Measurements from ENCODE around the gene PSMB5. TPM values are rescaled to one million over a fixed set of nuclear protein-coding genes. Genes with fewer than 3 reads are reported as not detected.
A peak's percentile ranks its signal among the peaks of the same experiment; 100 is the strongest.

Gene PSMB5
- total RNA-seq, 1 experiment from 2014 or later, result 67.1 TPM

DNA sequence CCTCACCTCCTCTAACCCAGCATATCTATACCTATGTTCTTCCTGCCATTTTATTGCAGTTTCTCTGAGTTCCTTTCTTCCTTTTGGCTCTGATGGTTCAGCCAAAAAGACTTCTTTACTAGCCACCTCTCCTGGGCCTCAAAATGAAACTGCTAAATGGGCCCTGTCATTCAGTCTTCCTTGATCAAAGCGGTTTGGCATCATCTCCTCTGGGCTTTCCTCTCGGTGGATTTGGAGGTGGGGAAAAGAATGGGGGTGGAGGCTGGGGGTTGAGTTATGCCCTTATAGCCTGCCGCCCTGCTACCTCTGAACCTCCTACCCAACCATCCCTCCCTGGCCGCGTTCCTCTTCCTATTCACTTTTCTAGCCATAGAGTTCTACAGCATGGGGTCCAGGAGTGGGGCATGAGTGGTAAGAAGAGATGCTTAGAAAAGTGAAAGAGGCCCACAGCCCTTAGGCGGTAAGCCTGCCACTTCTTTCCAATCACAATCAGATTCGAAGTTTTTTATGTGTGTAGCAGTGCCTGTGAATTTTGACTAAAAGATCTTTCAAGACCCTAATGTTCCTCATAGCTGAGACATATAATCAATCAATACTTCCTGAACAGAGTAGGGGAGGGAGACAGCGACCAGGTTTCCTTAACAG lies 54.8 kb downstream of the PSMB5 start:
- Histone ChIP-seq H3K27me3 (ENCODE audit: low read length) (no peaks in the 10 kb centered on the region), H3K4me2 (ENCODE audit: low read depth, low read length, poor library complexity, severe bottlenecking) (no peak overlapping the region), H3K4me3 (ENCODE audit: low read length) (no peak overlapping the region), H3K36me3 (ENCODE audit: insufficient read depth, low read length) (no peaks in the 10 kb centered on the region), H2AFZ (ENCODE audit: low read length) (no peak overlapping the region), H3K9me3 (ENCODE audit: low read length) (no peaks in the 10 kb centered on the region), H3K27ac (ENCODE audit: low read length) (no peak overlapping the region), H4K20me1 (ENCODE audit: insufficient read depth, low read depth, low read length) (no peaks in the 10 kb centered on the region; the same call in 1 of the 2 replicates), H3K9ac (ENCODE audit: low read length) (no peak overlapping the region), H3K9me2 (replicated peaks; ENCODE audit: insufficient read depth, low read length) (no peaks in the 10 kb centered on the region), H3K4me1 (ENCODE audit: low read length) (peaks cover 15% of the 10 kb centered on the region), H3K79me2 (ENCODE audit: low read length) (no peaks in the 10 kb centered on the region)
- no peak for DNase-seq

DNA sequence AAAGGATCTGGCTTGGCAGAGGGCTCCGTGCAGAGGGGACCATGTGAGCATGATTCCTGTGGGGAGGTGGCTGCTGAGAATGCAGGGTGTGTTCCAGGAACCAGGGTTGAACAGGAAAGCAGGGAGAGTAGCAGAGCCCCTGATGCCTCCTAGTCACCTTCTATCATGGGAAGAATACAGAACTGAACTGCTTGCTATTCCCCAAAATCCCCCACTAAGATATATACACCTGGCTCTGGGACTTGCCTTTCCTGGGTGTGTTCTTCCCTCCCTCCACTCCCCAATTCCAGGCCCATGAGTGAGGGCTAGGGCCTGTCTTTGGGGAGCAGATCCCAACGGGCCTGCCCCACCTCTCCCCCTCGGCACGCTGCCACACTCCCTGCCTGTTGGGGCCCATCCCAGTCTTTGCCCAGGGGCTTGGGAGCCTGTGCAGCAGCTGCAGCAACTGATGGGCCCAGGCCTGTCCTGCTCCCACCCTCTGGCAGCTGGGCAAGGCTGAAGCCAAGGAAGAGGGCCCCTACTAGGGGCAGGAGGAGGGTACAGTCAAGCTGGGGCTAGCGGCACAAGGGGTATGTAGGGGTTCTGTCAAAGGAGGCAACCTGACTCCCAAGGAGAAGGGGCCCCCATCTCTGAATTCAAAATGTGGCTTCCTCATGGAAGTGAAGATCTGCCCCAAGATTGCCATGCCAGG lies 55.6 kb downstream of the PSMB5 start:
- H3K4me2 ChIP-seq (ENCODE audit: low read depth, low read length, poor library complexity, severe bottlenecking), result no peak overlapping the region
- H3K4me3 ChIP-seq (ENCODE audit: low read length), result no peak overlapping the region

DNA sequence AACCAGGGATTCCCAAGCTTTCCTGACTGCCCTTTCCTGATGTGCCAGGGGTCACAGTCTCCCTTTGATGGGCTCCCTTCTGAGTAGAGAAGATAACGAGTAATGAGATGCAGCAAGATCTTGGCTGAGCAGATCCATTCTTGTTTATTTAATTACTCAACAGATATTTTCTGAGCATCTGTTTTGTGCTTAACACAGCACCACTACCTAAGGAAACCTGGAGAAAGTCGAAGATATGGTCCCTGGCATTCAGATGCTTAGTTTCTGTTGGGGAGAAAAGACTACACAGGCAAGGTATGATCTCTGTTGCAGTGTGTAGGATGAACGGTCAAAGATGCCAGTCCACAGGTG lies 56.2 kb downstream of the PSMB5 start:
- H3K27ac ChIP-seq (ENCODE audit: low read length), result no peak overlapping the region
- no peaks in the 10 kb centered on the region for H3K27me3 ChIP-seq (ENCODE audit: low read length)
- H2AFZ ChIP-seq (ENCODE audit: low read length), result no peak overlapping the region
- H3K36me3 ChIP-seq (ENCODE audit: insufficient read depth, low read length), result no peaks in the 10 kb centered on the region
- H3K79me2 ChIP-seq (ENCODE audit: low read length), result no peaks in the 10 kb centered on the region
- DNase-seq, result no peak
- H4K20me1 ChIP-seq (ENCODE audit: insufficient read depth, low read depth, low read length), result peaks cover 3% of the 10 kb centered on the region; the same call in 1 of the 2 replicates
- peaks cover 15% of the 10 kb centered on the region for H3K4me1 ChIP-seq (ENCODE audit: low read length)
- H3K9me2 ChIP-seq (replicated peaks; ENCODE audit: insufficient read depth, low read length), result no peaks in the 10 kb centered on the region
- H3K9me3 ChIP-seq (ENCODE audit: low read length), result no peaks in the 10 kb centered on the region
- no peak overlapping the region for H3K9ac ChIP-seq (ENCODE audit: low read length)
- H3K4me2 ChIP-seq (ENCODE audit: low read depth, low read length, poor library complexity, severe bottlenecking), result no peak overlapping the region
- H3K4me3 ChIP-seq (ENCODE audit: low read length), result no peak overlapping the region

More for the DNA sequence above, 55.6 kb downstream of the PSMB5 start:
- H3K36me3 ChIP-seq (ENCODE audit: insufficient read depth, low read length), result no peaks in the 10 kb centered on the region
- no peak for DNase-seq
- no peak overlapping the region for H2AFZ ChIP-seq (ENCODE audit: low read length)
- H3K4me1 ChIP-seq (ENCODE audit: low read length), result peaks cover 15% of the 10 kb centered on the region
- no peaks in the 10 kb centered on the region for H3K9me3 ChIP-seq (ENCODE audit: low read length)
- peaks cover under 1% of the 10 kb centered on the region; the same call in 1 of the 2 replicates for H4K20me1 ChIP-seq (ENCODE audit: insufficient read depth, low read depth, low read length)
- no peaks in the 10 kb centered on the region for H3K27me3 ChIP-seq (ENCODE audit: low read length)
- H3K9ac ChIP-seq (ENCODE audit: low read length), result no peak overlapping the region
- H3K27ac ChIP-seq (ENCODE audit: low read length), result no peak overlapping the region
- no peaks in the 10 kb centered on the region for H3K79me2 ChIP-seq (ENCODE audit: low read length)
- no peaks in the 10 kb centered on the region for H3K9me2 ChIP-seq (replicated peaks; ENCODE audit: insufficient read depth, low read length)

DNA sequence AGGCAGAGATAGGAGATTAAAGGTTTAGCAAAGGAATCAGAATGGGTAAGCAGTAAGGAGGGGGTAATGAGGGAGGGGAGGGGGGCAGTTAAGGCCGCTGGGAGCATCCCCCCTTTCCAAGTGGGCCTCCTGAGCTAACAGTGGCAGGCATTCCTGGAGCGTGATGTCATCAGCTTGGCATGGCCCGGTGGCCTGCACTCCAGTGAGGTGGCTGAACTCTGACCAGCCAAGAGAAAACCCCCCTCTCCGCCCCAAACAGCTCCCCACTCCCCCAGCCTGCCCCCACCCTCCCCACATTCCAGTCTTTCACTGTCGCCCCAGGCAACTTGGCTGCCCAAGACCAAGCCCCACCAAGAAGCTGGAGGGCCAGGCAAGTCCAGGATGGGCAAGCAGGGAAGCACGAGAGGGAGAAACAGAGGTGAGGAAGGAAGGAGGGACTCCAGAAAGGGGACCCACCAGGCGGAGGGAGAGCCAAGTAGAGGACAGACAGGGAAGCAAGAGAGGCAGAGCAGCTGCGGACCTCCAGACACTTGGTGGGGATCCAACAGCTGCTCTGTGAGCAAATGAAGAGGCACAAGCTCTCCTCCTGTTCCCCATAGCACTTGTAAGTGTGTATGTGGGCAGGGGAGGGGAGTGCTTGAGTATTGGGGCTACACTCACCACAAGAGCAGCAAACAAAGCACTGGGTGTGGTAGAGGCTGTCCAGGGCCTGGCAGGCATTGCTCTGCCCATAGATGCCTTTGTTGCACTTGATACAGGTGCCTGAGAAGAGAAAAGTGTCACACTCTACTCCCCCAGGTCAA lies 56.8 kb downstream of the PSMB5 start:
- Histone ChIP-seq H3K9me3 (ENCODE audit: low read length) (no peaks in the 10 kb centered on the region), H4K20me1 (ENCODE audit: insufficient read depth, low read depth, low read length) (peaks cover 3% of the 10 kb centered on the region; the same call in 1 of the 2 replicates), H3K4me2 (ENCODE audit: low read depth, low read length, poor library complexity, severe bottlenecking) (no peak overlapping the region), H3K79me2 (ENCODE audit: low read length) (no peaks in the 10 kb centered on the region), H3K4me1 (ENCODE audit: low read length) (peaks cover 15% of the 10 kb centered on the region), H3K27ac (ENCODE audit: low read length) (no peak overlapping the region), H2AFZ (ENCODE audit: low read length) (no peak overlapping the region), H3K9ac (ENCODE audit: low read length) (no peak overlapping the region), H3K4me3 (ENCODE audit: low read length) (no peak overlapping the region), H3K36me3 (ENCODE audit: insufficient read depth, low read length) (no peaks in the 10 kb centered on the region), H3K27me3 (ENCODE audit: low read length) (no peaks in the 10 kb centered on the region), H3K9me2 (replicated peaks; ENCODE audit: insufficient read depth, low read length) (no peaks in the 10 kb centered on the region)
- DNase-seq, result no peak

DNA sequence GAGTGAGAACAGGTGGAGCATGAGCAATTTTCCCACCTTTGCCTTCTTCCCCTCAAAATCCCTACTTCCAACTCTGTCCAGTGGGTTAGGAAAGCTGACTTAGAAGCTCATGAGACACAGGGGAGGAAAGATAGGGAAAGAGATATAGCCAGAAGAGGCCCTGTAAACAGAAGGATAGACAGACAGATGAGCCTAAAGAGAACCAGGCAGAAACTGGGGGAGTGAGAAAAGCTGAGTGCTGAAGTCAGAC lies 57.3 kb downstream of the PSMB5 start:
- Histone ChIP-seq H3K79me2 (ENCODE audit: low read length) (no peaks in the 10 kb centered on the region), H3K9ac (ENCODE audit: low read length) (no peak overlapping the region), H3K4me2 (ENCODE audit: low read depth, low read length, poor library complexity, severe bottlenecking) (no peak overlapping the region)

DNA sequence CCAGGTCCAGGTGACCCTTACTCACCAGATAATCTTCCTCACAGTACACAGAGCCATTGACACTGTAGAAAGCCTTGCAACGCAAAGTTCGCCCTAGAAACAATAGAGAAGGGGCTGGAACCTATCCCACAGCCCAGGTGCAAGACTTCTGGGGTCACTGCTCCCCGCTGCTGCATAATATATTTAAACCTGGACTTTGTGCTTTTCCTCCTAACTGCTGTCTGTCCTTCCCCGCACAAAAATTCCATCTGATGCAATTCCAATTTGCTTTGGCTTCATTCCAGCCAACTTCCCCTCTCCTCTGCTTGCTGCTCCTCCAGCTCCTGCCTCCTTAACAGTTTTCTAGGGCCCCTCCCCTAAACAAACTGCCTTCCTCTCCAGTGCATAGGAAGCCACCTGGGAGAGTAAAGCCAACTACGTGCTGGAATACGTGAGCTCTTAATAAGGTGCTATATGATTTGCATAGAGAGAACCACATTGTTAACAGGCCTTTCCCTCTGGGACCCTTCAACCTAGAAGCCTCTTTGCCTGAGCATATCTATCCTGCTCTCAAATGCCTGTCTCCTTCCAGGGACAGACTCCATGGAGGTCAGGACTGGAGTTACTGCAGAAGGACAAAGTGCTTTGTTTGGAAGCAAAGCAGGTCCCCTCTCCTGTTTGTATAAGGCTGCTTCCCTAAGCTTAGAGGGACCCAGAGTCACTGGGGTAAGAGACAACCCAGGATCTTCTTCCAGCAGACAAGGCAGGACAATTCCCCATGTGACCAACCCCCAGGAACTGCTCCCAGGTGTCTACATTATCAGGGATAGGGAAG lies 57.9 kb downstream of the PSMB5 start:
- Histone ChIP-seq H3K9me3 (ENCODE audit: low read length) (no peaks in the 10 kb centered on the region), H3K4me1 (ENCODE audit: low read length) (peaks cover 15% of the 10 kb centered on the region), H3K9me2 (replicated peaks; ENCODE audit: insufficient read depth, low read length) (no peaks in the 10 kb centered on the region), H3K27me3 (ENCODE audit: low read length) (no peaks in the 10 kb centered on the region), H3K27ac (ENCODE audit: low read length) (no peak overlapping the region), H3K4me2 (ENCODE audit: low read depth, low read length, poor library complexity, severe bottlenecking) (peak overlapping the region; percentile 38), H3K9ac (ENCODE audit: low read length) (no peak overlapping the region), H3K4me3 (ENCODE audit: low read length) (no peak overlapping the region), H4K20me1 (ENCODE audit: insufficient read depth, low read depth, low read length) (peaks cover 3% of the 10 kb centered on the region; the same call in 1 of the 2 replicates), H2AFZ (ENCODE audit: low read length) (no peak overlapping the region), H3K36me3 (ENCODE audit: insufficient read depth, low read length) (no peaks in the 10 kb centered on the region), H3K79me2 (ENCODE audit: low read length) (no peaks in the 10 kb centered on the region)
- DNase-seq, result peak; percentile 75

More for the DNA sequence above, 57.3 kb downstream of the PSMB5 start:
- Histone ChIP-seq H3K36me3 (ENCODE audit: insufficient read depth, low read length) (no peaks in the 10 kb centered on the region), H3K9me3 (ENCODE audit: low read length) (no peaks in the 10 kb centered on the region), H4K20me1 (ENCODE audit: insufficient read depth, low read depth, low read length) (peaks cover 3% of the 10 kb centered on the region; the same call in 1 of the 2 replicates), H2AFZ (ENCODE audit: low read length) (no peak overlapping the region), H3K9me2 (replicated peaks; ENCODE audit: insufficient read depth, low read length) (no peaks in the 10 kb centered on the region), H3K27me3 (ENCODE audit: low read length) (no peaks in the 10 kb centered on the region), H3K4me3 (ENCODE audit: low read length) (no peak overlapping the region), H3K27ac (ENCODE audit: low read length) (no peak overlapping the region), H3K4me1 (ENCODE audit: low read length) (peaks cover 15% of the 10 kb centered on the region)
- no peak for DNase-seq
